HG02852 (cell line): ENCODE measurements around the gene WDR31.
"Not testable (repeated sequence)": the region's sequence is repeated elsewhere in the genome, so short reads cannot be mapped to it uniquely, and the experiment has no call there.

Experiments used
- ATAC-seq: cut with Tn5 transposase; IDR thresholded peaks from one replicate; pipeline ENCODE4 v1.9.1; 2021; ENCODE audit warnings: mild to moderate bottlenecking, moderate library complexity; ENCODE audit not compliant: unreplicated experiment

Gene WDR31

GRCh38 chr9:113368982-113369854 is 29.1 kb upstream of the WDR31 start:
- ATAC-seq = no peak

GRCh38 chr9:113368348-113368981 is 28.4 kb upstream of the WDR31 start:
- no peak for ATAC-seq

- not testable (repeated sequence) for ATAC-seq
Measured at GRCh38 chr9:113365652-113366051, 25.6 kb upstream of the WDR31 start.

- ATAC-seq = no peak
Measured at GRCh38 chr9:113364951-113365350, 24.9 kb upstream of the WDR31 start.

- ATAC-seq = no peak
Measured at GRCh38 chr9:113363336-113363735, 23.3 kb upstream of the WDR31 start.

- no peak for ATAC-seq
Measured at GRCh38 chr9:113361304-113362018, 21.4 kb upstream of the WDR31 start.

- no peak for ATAC-seq
Measured at GRCh38 chr9:113360242-113360842, 20.3 kb upstream of the WDR31 start.

- no peak for ATAC-seq
Measured at GRCh38 chr9:113359385-113359784, 19.3 kb upstream of the WDR31 start.

- no peak for ATAC-seq
Measured at GRCh38 chr9:113356686-113357292, 16.7 kb upstream of the WDR31 start.

- no peak for ATAC-seq
Measured at GRCh38 chr9:113355040-113355596, 15.0 kb upstream of the WDR31 start.

GRCh38 chr9:113352411-113352810 is 12.3 kb upstream of the WDR31 start:
- no peak for ATAC-seq

GRCh38 chr9:113352006-113352405 is 11.9 kb upstream of the WDR31 start:
- no peak for ATAC-seq

- peak; percentile 42 for ATAC-seq
Measured at GRCh38 chr9:113350937-113351336, 10.9 kb upstream of the WDR31 start.

- peak; percentile 16 for ATAC-seq
Measured at GRCh38 chr9:113350107-113350661, 10.1 kb upstream of the WDR31 start.

GRCh38 chr9:113349445-113350094 is 9.5 kb upstream of the WDR31 start, which contains the start of gene BSPRY:
TSS of gene BSPRY (plus strand) at chr9:113349541. CDS start at chr9:113349580, 39 bp downstream.
- peak; percentile 46 for ATAC-seq

GRCh38 chr9:113349066-113349444 is 9.0 kb upstream of the WDR31 start:
- no peak for ATAC-seq

GRCh38 chr9:113348437-113348836 is 8.4 kb upstream of the WDR31 start:
- ATAC-seq = no peak

GRCh38 chr9:113345671-113346070 is 5.6 kb upstream of the WDR31 start:
- ATAC-seq = no peak

- ATAC-seq = no peak
Measured at GRCh38 chr9:113345190-113345589, 5.1 kb upstream of the WDR31 start.
